Limb (tissue), 2 donors: ENCODE measurements around the gene MRPS18B.

Experiments used
- DNase-seq, 2 donors: peaks; one replicate each; pipeline ENCODE4 v3.0.0-alpha.2; 2016; ENCODE audit errors: extremely low spot score in 2 of 2

The MRPS18B gene

GRCh38 chr6:30601815-30602641, 15.6 kb upstream of the MRPS18B start:
- no peak for DNase-seq

DNA sequence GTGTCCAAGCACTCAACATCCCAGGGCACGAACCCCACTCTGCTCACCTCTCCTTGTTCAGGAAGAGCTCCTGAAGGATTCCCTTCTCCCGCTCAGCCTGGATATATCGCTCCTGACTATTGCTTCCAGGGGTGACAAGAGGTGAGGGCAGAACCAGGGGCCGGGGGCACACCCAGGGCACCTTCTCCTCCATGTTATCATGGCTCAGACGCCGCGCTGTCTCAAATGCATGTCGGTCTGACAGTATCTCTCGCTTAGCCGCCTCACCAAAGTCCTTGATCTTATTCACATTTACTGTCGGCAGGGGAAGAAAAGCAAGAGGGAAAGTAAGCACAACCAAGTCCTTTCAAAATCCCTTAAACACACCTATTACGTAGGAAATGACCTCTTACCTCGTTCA, 13.7 kb upstream of the MRPS18B start:
- DNase-seq = no peak

DNA sequence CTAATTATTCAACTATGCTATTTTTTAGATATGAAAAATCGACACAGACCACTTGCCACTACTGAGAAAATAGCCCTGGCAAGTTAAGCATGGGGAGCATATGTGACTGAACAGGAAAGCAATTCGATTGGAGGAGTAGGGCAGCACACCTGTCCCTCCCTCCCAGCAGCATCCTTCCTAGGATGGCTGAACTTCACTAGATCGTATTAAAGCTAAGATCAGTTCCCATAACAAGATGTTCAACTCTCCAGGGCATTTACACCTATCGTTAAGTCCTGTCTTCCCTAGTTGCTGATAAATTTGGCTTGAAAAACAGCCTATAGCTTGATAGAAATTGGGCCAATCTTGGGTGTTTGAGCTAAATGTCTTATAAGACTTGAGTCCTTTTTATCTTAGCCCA, 7.6 kb upstream of the MRPS18B start:
- DNase-seq = no peak

GRCh38 chr6:30611150-30611855, 6.3 kb upstream of the MRPS18B start:
- no peak for DNase-seq

- DNase-seq = no peak
Observed at GRCh38 chr6:30611856-30612194, 5.8 kb upstream of the MRPS18B start.

DNA sequence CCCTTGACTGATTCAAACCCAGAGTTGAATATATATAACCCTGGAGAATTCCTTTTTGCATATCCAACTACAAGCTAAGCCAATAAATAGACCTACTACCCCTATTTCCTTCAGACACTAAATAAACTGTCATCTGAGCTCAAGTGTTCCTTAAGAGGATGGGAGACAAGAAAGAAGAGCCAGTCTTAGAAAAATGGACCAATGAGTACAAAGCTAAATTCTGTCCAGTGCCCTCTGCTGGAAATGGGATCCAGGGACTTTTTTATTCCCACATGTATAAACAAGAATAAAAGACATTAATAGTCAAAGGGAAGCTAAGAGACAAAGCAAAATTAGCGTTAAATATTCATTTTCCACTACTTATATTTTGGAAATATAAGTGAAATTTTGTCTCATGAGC, 5.4 kb upstream of the MRPS18B start:
- no peak for DNase-seq

GRCh38 chr6:30612687-30613248, 4.9 kb upstream of the MRPS18B start:
- DNase-seq = no peak

- DNase-seq = no peak
Observed at GRCh38 chr6:30613251-30614043, 4.2 kb upstream of the MRPS18B start.

GRCh38 chr6:30614044-30614842, 3.4 kb upstream of the MRPS18B start:
- no peak for DNase-seq

GRCh38 chr6:30614843-30615218, 2.8 kb upstream of the MRPS18B start:
- DNase-seq = peak; percentile 82 to 98

- peak; percentile 76 to 82 for DNase-seq
Observed at GRCh38 chr6:30615219-30615957, 2.3 kb upstream of the MRPS18B start.

GRCh38 chr6:30615958-30616810, 1.5 kb upstream of the MRPS18B start:
- peak; percentile 61 for DNase-seq

DNA sequence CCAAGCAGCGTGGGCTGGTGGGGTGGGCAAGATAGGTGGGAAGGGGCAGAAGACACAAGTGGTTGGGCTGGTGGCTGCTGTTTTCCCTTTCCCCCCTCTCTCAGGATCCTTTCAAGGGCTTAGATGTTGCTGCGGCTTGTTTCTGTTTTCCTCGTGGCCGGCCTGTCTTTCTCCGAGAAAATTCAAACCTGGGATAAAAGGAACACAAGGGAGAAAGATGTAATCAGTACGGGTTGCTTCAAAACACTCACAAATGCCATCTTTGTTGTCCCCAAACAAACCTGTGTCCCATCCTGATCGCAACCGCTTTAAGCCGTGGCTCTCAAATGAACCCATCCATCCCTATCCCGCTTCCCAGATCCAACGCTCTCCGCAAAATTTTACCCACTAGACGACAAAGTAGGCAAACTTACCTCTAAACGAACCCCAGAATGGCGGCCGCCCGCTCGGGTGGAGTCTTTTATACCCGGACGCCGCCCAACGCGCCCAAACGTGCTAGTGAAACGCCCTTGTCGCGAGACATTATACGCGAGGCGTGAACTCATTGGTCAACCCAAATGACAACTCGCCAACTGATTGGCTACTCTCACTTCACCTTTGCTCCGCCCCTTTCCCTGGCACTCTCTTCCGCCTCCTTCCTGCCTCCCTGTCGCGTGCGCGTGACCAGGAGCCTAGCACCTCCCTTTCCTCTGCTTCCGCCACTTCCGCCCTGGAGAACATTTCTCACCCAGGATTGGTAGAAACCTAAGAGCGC, 652 bp upstream of the MRPS18B start, which contains the start of gene PPP1R10:
Gene PPP1R10, minus strand, starts transcription at position 433 of the 754 bp plus-strand sequence. CDS start 7,299 bp downstream, outside the sequence.
- DNase-seq = peak; percentile 98 to 100

GRCh38 chr6:30618270-30618797, 694 bp downstream of the MRPS18B start:
- no peak for DNase-seq

DNA sequence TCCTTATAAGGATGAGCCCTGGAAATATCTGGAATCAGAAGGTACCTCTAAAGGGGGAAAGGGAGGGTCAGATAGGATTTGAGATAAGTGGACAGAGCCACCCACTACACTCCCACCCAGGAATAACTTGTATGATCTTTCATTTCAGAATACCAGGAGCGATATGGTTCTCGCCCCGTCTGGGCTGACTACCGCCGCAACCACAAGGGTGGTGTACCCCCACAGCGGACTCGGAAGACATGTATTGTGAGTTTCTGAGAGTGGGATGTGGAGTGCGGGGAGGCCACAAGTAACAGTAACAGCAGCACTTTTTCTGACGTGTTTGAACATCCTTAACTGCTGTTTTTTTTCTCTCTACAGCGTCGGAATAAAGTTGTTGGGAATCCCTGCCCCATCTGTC, 1.9 kb downstream of the MRPS18B start:
- DNase-seq = no peak

- DNase-seq = no peak
Observed at GRCh38 chr6:30625511-30625910, 7.9 kb downstream of the MRPS18B start.

DNA sequence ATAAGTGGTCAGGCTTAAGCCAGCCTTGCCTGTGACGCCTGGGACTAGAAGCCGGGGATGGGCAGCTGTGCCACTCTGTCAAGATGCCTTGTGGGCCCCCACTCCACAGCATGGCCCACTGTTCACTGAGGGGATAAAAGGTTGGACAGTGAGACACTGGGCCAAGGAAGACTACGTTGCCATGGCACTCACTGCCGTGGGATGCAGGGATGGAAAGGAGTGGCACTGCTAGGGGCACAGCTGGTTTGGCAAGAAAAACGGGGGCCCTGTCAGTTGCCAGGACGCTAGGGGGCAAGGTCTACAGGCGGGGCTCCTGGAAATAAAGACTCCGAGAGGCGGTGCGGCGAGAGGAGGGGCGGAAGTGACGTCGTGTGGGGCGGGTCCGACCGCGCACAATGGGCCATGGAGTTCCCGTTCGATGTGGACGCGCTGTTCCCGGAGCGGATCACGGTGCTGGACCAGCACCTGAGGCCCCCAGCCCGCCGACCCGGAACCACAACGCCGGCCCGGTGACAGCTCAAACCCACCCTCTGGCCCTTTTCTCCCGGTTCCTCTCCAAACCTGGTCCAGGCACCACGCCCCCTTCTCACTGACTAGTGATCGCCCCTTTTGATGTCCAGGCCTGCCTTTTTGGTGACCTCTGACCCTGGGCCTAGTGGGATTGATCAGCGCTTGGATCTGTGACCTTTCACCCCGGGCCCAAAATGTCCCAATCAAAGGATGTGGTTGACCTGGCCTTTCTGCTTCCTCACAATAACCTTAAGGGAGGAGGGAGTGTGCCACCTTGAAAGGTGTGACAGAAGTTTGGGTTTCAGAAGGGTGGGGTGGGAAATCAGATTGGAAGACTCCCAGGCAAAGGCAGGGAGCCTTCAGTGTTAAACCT, 9.1 kb downstream of the MRPS18B start, which contains the start of gene ATAT1:
Gene ATAT1, plus strand, starts transcription at position 391 of the 883 bp plus-strand sequence.
- peak; percentile 90 to 95 for DNase-seq
